ENCODE data around the gene SPHK2. TPM values are rescaled to one million over a fixed set of nuclear protein-coding genes. Genes with fewer than 3 reads are reported as not detected.
A peak's percentile ranks its signal among the peaks of the same experiment; 100 is the strongest.

SPHK2 gene
- polyA plus RNA-seq, 1 of the 3 experiments (the other 2 are of a cell fraction): 14.8 TPM

DNA sequence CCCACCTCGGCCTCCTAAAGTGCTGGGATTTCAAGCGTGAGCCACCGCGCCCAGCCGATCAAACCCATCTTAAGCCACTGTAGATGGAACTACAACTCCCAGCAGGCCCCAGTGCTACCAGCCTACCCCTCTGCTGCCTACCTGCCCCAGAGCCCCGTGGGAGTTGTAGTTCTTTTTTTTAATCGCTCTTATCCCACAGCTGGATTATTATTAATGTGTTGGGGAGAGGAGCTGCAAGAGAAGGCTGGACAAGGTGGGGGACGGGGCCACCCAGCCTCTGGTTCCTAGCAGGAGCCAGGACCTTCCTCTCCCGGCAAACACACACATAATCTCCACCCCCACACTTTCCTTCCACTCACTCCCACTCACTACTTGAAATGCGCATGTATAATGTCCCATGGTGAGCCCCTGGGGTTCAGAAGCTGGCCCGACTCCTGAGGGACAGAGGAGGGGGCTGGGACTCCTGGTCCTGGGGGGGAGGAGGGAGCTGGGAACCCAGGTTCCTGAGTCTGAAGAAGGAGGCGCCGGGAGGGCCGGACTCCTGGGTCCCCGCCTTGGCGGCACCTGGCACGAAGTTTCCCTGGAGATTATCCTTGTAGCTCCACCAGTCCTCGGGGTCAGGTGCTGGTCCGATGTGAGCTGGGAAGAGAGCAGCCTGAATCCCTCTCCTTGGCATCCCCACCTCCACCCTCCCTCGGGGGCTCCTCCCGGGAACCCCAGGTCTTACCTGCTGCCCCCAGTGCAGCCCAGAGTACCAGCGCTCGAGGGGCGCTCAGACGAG is 25.7 kb downstream of the SPHK2 start:
- Histone ChIP-seq H3K4me2 (peak overlapping the region; percentile 99), H3K4me3 (ENCODE audit: low read depth in 2 of 2, low read length in 1 of 2) (peak overlapping the region; percentile 43 to 74), H3K9ac (peak overlapping the region; percentile 55; the same call in 1 of the 2 replicates), H3F3A (replicated peaks; ENCODE audit: insufficient read depth) (peaks cover 11% of the 10 kb centered on the region), H3K79me2 (ENCODE audit: insufficient read depth) (no peaks in the 10 kb centered on the region), H3K9me2 (no peaks in the 10 kb centered on the region), H3K27ac (ENCODE audit: low read depth in 2 of 2, low read length in 1 of 2) (peak overlapping the region; percentile 54 to 69; a peak in 3 of 4 replicates), H3K9me3 (no peaks in the 10 kb centered on the region), H2AFZ (ENCODE audit: low read depth) (peak overlapping the region; percentile 96), H3K27me3 (ENCODE audit: insufficient read depth) (no peaks in the 10 kb centered on the region), H3K4me1 (ENCODE audit: control insufficient read depth in 1 of 2, insufficient read depth in 2 of 2, low read depth in 1 of 2, low read length in 1 of 2) (peaks cover 4 to 6% of the 10 kb centered on the region in 2 experiments; a peak in 2 of 4 replicates), H4K20me1 (ENCODE audit: insufficient read depth) (no peaks in the 10 kb centered on the region), H3K36me3 (replicated peaks in 1 of 2; ENCODE audit: control insufficient read depth in 1 of 2, insufficient read depth in 2 of 2, low read length in 1 of 2) (no peaks in the 10 kb centered on the region)
- TF ChIP-seq CHD2 (IDR thresholded peaks at IDR 0.05; ENCODE audit: low read length, partially characterized antibody): peak; percentile 84
- TF ChIP-seq MAX (IDR thresholded peaks at IDR 0.05; ENCODE audit: low read depth): 0 out of 2 replicates have a peak, but pooled peaks have one; percentile 14
- TF ChIP-seq GATA2 (CRISPR knock-in tag; IDR thresholded peaks at IDR 0.05): no peak
- peak; percentile 80 for DNase-seq
- ChIA-PET CTCF (interaction anchor here (0.7 to 2.7 kb wide), 20 partner anchors 9 to 326 kb away, joined by 3 to 35 read pairs (median 5); partner anchors contain the start of genes BAX, FUT1 and HSD17B14), POLR2A (interaction anchor here (0.8 to 1.9 kb wide), 6 partner anchors 10 to 102 kb away, joined by 3 to 9 read pairs (median 6); partner anchors contain the start of genes RPL18 and SPHK2)
- 3% methylated on average over 20 of the region's 25 CpGs for WGBS (ENCODE audit: low lambda C conversion rate)

DNA sequence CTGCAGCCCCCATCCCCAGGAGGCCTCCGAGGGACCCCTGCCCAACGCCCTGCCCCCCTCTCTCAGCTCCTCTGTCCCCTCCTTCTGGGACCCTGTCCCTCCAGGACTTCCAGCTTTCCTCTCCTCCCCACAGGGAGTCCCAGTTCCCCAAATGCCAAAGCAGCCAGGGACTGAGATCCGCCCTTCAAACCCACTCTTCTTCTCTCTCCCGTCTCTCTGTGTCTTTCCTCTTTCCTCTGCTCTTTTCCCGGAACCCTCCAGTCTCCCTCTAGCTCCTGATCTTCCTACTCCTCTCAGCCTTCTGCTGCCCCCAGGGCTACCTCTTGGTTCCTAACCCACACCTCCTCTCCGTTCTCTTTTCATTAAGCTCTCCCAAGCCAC is 26.3 kb downstream of the SPHK2 start:
- 2% methylated on average over 6 of the region's 6 CpGs for WGBS (ENCODE audit: low lambda C conversion rate)
- peak overlapping the region; percentile 96 for H2AFZ ChIP-seq (ENCODE audit: low read depth)
- H3K4me1 ChIP-seq (ENCODE audit: control insufficient read depth in 1 of 2, insufficient read depth in 2 of 2, low read depth in 1 of 2, low read length in 1 of 2): peaks cover 4 to 6% of the 10 kb centered on the region in 2 experiments; a peak in 2 of 4 replicates
- H3K27ac ChIP-seq (ENCODE audit: low read depth in 2 of 2, low read length in 1 of 2): peak overlapping the region; percentile 54 to 69; a peak in 3 of 4 replicates
- no peaks in the 10 kb centered on the region for H3K36me3 ChIP-seq (replicated peaks in 1 of 2; ENCODE audit: control insufficient read depth in 1 of 2, insufficient read depth in 2 of 2, low read length in 1 of 2)
- H4K20me1 ChIP-seq (ENCODE audit: insufficient read depth): no peaks in the 10 kb centered on the region
- DNase-seq: no peak
- H3K79me2 ChIP-seq (ENCODE audit: insufficient read depth): no peaks in the 10 kb centered on the region
- CTCF ChIA-PET: interaction anchor here (0.6 to 2.7 kb wide), 25 partner anchors 8 to 325 kb away, joined by 3 to 35 read pairs (median 5); partner anchors contain the start of genes BAX, FUT1 and HSD17B14
- no peaks in the 10 kb centered on the region for H3K9me3 ChIP-seq
- H3F3A ChIP-seq (replicated peaks; ENCODE audit: insufficient read depth): peaks cover 11% of the 10 kb centered on the region
- H3K9ac ChIP-seq: peak overlapping the region; percentile 55
- no peaks in the 10 kb centered on the region for H3K27me3 ChIP-seq (ENCODE audit: insufficient read depth)
- peak overlapping the region; percentile 99 for H3K4me2 ChIP-seq
- no peaks in the 10 kb centered on the region for H3K9me2 ChIP-seq
- peak overlapping the region; percentile 43 to 74 for H3K4me3 ChIP-seq (ENCODE audit: low read depth in 2 of 2, low read length in 1 of 2)
- POLR2A ChIA-PET: interaction anchor here (0.8 to 1.9 kb wide), 8 partner anchors 11 to 102 kb away, joined by 3 to 9 read pairs (median 6); partner anchors contain the start of genes RPL18 and SPHK2
- TF ChIP-seq REST (IDR thresholded peaks at IDR 0.05; ENCODE audit: low read depth, low read length) (no peak), RXRA (IDR thresholded peaks at IDR 0.05; ENCODE audit: borderline replicate concordance, low read depth) (no peak), GATA2 (CRISPR knock-in tag; IDR thresholded peaks at IDR 0.05) (no peak), FOXM1 (IDR thresholded peaks at IDR 0.05; ENCODE audit: low read depth) (no peak), RFX5 (IDR thresholded peaks at IDR 0.05; ENCODE audit: low read length) (no peak), RCOR1 (IDR thresholded peaks at IDR 0.05; ENCODE audit: low read length) (no peak), TCF12 (IDR thresholded peaks at IDR 0.05) (no peak), MAX (IDR thresholded peaks at IDR 0.05; ENCODE audit: low read depth) (no peak), MXI1 (IDR thresholded peaks at IDR 0.05; ENCODE audit: low read depth, low read length) (no peak), FOSL2 (IDR thresholded peaks at IDR 0.05; ENCODE audit: borderline replicate concordance, low read depth) (no peak), CHD2 (IDR thresholded peaks at IDR 0.05; ENCODE audit: low read length, partially characterized antibody) (no peak), NFIC (IDR thresholded peaks at IDR 0.05; ENCODE audit: borderline replicate concordance) (no peak)
- TF ChIP-seq, protein P1, sequence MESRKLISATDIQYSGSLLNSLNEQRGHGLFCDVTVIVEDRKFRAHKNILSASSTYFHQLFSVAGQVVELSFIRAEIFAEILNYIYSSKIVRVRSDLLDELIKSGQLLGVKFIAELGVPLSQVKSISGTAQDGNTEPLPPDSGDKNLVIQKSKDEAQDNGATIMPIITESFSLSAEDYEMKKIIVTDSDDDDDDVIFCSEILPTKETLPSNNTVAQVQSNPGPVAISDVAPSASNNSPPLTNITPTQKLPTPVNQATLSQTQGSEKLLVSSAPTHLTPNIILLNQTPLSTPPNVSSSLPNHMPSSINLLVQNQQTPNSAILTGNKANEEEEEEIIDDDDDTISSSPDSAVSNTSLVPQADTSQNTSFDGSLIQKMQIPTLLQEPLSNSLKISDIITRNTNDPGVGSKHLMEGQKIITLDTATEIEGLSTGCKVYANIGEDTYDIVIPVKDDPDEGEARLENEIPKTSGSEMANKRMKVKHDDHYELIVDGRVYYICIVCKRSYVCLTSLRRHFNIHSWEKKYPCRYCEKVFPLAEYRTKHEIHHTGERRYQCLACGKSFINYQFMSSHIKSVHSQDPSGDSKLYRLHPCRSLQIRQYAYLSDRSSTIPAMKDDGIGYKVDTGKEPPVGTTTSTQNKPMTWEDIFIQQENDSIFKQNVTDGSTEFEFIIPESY (IDR thresholded peaks at IDR 0.05; ENCODE audit: borderline replicate concordance, low read depth): no peak
- TF ChIP-seq, protein P2, sequence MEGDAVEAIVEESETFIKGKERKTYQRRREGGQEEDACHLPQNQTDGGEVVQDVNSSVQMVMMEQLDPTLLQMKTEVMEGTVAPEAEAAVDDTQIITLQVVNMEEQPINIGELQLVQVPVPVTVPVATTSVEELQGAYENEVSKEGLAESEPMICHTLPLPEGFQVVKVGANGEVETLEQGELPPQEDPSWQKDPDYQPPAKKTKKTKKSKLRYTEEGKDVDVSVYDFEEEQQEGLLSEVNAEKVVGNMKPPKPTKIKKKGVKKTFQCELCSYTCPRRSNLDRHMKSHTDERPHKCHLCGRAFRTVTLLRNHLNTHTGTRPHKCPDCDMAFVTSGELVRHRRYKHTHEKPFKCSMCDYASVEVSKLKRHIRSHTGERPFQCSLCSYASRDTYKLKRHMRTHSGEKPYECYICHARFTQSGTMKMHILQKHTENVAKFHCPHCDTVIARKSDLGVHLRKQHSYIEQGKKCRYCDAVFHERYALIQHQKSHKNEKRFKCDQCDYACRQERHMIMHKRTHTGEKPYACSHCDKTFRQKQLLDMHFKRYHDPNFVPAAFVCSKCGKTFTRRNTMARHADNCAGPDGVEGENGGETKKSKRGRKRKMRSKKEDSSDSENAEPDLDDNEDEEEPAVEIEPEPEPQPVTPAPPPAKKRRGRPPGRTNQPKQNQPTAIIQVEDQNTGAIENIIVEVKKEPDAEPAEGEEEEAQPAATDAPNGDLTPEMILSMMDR (IDR thresholded peaks at IDR 0.05): no peak

All from SK-N-SH (cell line).